ENCODE measurements around the gene PRSS53.

The PRSS53 gene

DNA sequence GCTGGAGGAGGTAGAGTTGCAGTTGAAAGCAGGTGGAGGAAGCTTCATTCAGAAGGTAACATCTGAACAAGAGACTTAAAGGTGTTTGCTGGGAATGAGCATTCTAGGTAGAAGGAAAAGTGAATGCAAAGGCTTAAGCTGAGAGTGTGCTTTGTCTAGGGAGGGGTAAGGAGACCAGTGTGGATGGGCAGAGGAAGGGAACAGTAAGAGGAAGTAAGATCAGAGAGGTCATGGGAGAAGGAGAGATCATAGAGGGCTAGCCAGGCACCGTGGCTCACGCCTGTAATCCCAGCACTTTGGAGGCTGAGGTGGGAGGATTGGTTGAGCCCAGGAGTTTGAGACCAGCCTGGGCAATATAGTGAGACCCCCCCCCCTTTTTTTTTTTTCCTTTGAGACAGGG lies 52.1 kb downstream of the PRSS53 start:
- no peak for DNase-seq

DNA sequence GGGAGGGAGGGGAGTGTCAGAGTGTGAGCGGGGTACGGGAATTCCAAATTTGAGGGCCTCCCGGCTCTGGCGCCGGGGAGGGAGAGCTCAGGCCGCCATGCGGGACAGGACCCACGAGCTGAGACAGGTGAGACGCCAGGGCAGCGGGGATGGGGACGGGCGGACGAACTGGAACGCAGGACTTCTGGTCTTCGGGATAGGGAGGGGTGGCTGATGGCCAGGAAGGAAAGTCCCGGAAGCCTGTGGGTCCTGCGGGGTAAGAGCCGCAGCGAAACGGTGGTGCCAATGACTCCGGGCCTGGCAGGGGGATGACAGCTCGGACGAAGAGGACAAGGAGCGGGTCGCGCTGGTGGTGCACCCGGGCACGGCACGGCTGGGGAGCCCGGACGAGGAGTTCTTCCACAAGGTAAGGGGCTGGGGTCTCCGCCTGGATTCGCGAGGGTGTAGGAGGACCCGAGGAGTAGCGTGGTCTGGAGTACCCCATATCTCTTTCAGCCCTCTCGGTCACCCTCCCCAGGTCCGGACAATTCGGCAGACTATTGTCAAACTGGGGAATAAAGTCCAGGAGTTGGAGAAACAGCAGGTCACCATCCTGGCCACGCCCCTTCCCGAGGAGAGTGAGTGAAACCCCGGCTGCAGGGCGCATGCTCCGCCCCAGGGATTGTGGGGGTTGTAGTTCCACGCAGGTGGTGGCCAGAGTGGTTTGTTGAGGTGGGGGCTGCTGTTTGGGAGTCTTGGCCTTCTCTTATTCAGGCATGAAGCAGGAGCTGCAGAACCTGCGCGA lies 54.8 kb downstream of the PRSS53 start:
- DNase-seq = peak; percentile 56

All from GDM1 (cell line).